Globus pallidus (tissue), 1 donor: ENCODE measurements around the gene DNAH11.
"Not testable (repeated sequence)": the region's sequence is repeated elsewhere in the genome, so short reads cannot be mapped to it uniquely, and the experiment has no call there.

Experiments used
- DNase-seq: peaks from one replicate; pipeline ENCODE4 v3.0.0-alpha.2; 2015; ENCODE audit warnings: low spot score

Gene DNAH11

DNA sequence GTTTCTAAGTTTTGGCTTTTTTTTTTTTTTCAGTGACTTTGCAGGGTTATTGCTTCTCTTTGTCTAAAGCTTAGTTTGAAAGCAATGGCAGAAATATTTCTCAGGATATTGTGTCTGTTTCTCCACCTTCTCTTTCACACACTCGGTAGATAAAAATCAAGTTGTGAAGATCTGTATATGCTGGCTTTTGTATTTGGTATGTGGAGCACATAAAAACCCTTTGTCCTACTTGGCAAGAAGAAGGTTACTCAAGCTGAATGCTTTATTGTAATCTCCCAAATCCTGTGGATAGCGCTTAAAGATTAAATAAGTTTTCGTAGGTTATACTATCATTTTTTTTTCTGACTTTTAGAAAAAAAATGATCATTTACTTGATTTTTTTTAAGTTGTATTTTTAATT lies 230.5 kb downstream of the DNAH11 start:
- DNase-seq: peak; percentile 89

- DNase-seq: no peak
Measured at GRCh38 chr7:21777921-21778320, 235.1 kb downstream of the DNAH11 start.

- DNase-seq: no peak
Measured at GRCh38 chr7:21778953-21779352, 236.1 kb downstream of the DNAH11 start.

DNA sequence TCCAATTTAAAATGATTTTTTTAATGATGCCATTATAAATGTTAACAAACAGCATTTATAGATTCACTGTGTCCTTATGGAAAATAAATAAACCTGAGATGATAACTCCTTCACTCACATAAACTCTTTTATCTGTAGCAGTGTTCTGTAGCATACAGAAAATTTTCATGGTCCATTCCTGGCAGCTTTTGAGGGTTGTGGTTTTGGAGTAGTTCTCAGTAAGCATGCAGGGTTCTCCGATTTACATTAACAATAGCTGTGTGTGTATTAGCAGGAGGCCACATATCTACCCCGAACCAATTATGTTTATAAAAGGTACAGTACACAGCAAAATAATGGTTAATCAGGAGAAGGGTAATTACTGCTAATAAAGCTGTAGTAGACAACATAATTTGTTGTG lies 240.2 kb downstream of the DNAH11 start:
- DNase-seq: no peak

DNA sequence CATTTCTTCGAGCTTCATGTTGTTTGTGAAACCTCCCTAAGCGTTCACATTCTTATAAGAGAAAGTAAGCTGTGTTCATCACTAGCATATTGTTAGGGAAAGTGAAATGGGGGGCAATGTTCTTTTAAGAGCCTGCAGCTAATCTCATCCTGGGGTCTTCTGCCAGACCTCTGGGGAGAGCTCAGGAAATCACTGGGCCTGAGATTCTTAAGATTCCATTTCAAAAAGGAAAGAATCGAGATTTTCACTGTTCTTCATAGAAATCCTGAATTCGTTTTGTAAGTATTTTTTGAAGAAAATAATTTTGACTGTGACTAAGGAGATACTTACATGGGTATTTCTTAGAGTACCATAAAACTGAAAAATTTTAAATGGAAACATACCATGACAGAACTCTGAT lies 242.2 kb downstream of the DNAH11 start:
- DNase-seq: no peak

DNA sequence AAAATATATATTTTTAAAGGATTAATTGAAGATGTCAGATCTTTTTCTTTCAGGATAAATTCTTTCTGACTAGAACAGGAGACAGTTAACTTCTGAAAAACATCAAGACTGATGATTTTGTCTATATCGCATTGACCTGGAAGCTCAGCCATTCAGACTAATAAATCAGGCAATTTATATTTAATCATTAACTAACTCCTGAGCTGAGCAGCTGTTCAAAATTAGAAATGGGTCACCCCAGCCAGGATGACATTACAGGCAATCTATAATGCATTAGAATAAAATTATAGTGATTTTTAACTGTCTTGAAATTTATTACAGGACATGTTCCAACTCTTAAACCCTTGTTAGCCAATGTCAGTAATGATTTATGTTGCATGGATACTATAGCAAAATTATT lies 263.0 kb downstream of the DNAH11 start:
- no peak for DNase-seq

DNA sequence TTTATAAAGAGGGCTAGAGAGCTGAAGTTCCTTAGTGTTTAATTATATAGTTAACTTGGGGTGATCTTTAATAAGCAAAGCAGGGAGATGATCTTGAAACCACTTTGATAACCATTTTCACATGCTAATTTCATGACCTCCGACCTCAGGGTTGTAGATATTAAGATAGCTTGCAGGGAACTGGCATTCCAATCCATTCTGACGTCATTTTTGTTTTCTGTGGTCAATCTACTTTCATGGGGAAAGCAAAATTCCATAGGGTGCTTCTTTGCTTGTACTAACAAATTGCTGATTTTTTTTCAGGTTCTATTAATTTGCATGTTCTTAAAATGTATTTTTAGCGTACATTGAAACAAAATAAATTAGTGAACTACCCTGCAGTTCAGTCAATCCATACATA lies 263.5 kb downstream of the DNAH11 start:
- DNase-seq: no peak

DNA sequence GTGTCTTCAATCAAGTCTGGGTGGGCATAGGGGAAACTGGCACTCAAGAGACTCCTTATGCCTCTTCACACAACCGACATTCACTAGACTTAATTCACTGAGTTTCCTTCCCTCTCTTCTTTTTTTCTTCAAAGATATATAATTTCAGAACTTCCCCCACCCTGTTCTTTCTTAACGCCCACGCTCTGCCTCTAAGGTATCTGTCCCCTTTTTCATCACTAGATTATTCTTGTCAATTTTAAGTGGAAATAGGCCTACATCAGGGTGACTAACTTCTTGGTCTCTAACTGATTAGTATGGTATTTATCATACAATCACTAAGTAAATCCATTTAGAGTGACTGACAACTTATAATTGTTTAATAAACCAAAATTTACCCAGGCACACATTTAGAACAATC lies 276.2 kb downstream of the DNAH11 start:
- no peak for DNase-seq

DNA sequence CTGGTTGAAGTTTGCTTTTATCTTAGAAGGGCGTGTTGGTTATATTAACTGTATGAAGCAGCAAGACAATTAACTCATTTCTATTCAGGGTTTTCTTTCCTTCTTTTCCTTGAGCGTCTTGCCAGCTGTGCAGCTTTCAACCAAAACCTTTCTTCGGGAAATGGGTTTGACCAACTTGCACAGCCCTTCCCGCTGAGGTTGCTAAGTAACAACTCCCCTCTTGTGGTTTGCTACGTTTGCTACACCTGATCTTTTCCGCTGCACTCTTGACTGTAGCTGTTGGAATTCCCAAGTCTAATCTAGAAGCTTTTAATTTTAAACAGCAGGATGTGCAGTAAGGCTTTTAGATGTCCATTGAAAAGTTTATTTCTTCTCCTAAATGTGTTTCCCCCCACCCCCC lies 286.0 kb downstream of the DNAH11 start:
- DNase-seq: no peak

DNA sequence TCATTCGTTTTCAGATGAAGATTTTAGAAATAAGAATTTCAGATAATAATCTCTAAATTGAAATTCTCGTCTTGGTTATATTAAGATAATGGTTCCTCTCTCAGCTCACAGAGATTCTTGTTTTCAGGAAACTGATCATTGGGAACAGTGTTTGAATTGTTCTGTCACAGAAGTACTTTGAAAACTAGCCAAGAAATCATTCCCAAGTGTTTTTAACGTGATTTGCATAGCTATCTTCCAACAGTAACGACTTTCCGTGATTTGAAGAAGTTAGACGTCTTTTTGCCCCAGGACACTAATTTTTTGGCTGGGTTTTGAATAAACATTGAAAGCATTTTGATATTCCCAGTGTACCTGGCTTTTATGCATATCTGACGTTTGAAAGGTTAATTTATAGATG lies 286.9 kb downstream of the DNAH11 start:
- peak; percentile 17 for DNase-seq

- DNase-seq: no peak
Measured at GRCh38 chr7:21844742-21845141, 301.9 kb downstream of the DNAH11 start.

DNA sequence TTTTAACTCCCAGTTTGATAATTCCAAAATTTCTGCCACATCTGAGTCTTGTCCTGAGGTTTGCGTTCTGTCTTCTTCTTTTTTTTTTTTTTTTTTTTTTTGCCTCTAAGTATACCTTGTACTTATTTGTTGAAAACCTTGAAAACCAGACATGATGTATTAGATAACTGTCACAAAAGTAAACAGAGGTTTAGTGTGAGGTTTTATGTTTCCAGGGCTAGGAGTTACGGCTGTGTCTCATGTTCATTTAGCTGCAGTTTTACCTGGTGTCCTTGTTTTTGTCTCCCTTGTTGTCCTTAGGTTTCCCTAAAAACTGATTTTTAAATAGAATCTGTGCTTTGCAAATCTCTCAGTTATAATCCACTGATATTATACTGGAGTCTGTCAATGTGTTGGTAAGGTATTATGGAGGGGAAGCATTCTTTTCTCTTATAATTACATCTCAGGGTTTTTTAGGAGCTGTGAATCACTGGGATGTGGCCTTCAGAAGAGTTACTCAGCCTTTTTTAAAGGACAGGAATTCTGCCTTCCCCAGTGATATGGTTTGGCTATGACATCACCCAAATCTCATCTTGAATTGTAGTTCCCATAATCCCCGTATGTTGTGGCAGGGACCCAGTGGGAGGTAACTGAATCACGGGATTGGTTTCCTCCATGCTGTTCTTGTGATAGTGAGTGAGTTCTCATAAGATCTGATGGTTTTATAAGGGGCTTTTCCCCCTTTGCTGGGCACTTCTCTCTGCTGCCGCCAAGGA lies 307.9 kb downstream of the DNAH11 start:
- DNase-seq: no peak

- DNase-seq: no peak
Measured at GRCh38 chr7:21851559-21851967, 308.7 kb downstream of the DNAH11 start.

GRCh38 chr7:21865631-21866204 lies 322.9 kb downstream of the DNAH11 start:
- DNase-seq: not testable (repeated sequence)

- DNase-seq: no peak
Measured at GRCh38 chr7:21866731-21867130, 323.9 kb downstream of the DNAH11 start.

GRCh38 chr7:21867226-21867625 lies 324.4 kb downstream of the DNAH11 start:
- DNase-seq: no peak

DNA sequence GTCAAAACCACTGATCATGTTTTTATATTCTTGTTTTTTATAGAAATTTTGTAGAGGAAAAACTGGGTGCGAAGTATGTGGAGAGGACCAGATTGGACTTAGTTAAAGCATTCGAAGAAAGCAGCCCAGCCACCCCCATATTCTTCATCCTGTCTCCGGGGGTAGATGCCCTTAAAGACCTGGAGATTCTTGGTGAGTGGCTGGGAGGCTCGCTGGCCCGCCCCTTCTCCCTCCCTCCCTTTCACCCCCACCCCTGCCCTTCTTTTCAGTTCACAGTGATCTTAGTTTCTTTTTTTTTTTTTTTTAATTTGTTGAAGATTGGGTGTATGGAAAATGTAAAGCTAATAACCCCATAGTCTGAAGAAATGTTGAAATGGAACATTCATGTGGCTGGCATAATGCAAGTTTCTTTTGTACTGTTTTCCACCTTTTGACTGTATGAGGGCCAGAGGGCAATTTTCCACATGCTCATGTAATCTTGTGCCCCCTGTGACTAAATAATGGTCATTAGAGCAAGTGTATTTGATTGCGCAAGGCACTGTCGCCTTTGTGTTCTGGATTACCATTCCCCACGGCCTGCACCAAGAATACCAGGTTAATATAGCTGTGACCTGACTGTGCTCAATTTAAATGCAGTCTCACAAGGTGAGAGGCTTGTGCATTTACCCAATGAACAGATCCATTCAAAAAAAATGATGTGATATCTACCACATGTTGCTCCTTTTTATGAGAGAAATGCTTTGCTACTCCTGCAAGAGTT lies 325.2 kb downstream of the DNAH11 start:
- no peak for DNase-seq

- DNase-seq: no peak
Measured at GRCh38 chr7:21868576-21868850, 325.7 kb downstream of the DNAH11 start.

DNA sequence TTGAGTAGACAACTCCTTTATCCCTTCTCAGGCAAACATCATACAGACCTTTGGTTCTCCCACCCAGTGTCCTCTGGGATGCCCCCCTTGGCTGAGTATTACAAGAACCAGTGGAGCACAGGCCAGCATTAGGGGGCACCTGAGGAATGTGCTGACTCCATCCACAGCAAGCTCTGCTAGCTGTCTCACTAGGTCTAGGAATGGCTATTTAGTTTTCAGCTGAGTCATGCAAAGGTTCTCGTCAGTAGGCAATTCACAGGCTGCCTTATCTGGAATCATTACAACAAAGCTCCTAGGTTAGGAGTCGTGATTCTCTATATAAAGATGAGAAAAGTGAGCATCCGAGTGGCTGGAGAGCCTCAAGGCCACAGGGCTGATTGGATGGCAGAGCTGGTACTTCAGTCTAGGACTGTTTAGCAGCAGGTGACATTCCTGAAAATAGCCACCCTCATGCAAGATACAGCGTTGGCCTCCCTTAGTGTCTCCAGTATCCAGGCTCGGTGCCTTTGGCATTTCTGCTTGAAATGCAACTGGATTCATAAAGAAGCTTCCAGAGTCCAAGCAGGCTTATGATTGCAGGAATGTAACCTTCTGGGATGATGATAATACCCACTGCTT lies 327.1 kb downstream of the DNAH11 start:
- DNase-seq: no peak

GRCh38 chr7:21883069-21883468 lies 340.2 kb downstream of the DNAH11 start:
- DNase-seq: no peak

DNA sequence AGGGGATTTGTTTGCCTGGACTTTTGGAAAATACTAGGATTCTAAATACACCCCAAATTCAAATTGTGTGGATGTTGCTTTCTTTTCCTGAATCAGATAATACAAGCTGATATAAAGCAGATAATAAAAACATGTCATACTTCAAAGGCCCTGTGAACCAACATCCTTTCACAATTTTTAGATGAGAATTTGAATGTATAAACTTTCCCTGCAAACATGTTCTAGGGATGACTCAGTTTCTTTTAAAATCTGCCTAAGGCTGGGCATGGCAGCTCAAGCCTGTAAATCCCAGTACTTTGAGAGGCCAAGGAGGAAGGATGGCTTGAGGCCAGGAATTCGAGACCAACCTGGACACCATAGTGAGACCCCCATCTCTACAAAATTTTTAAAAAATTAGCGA lies 340.7 kb downstream of the DNAH11 start:
- DNase-seq: not testable (repeated sequence)

- no peak for DNase-seq
Measured at GRCh38 chr7:21884496-21884895, 341.7 kb downstream of the DNAH11 start.

- DNase-seq: no peak
Measured at GRCh38 chr7:21886396-21886795, 343.6 kb downstream of the DNAH11 start.
